NK-92 treated with Interleukin-12 subunit alpha and Interleukin-12 subunit beta, amount 100 ng/mL, for 24 hours (cell line): Measurements from ENCODE around the gene CNTN5.

Experiments used
- DNase-seq: peaks from one replicate; lab custom pipeline; 2025; lab: John Stamatoyannopoulos, UW

The CNTN5 gene

GRCh38 chr11:100095809-100096208, 1075.1 kb downstream of the CNTN5 start:
- DNase-seq: no peak

- DNase-seq: no peak
Observed at GRCh38 chr11:100098560-100098959, 1077.8 kb downstream of the CNTN5 start.

- no peak for DNase-seq
Observed at GRCh38 chr11:100105255-100105981, 1084.7 kb downstream of the CNTN5 start.

- DNase-seq: no peak
Observed at GRCh38 chr11:100105982-100106358, 1085.2 kb downstream of the CNTN5 start.

- no peak for DNase-seq
Observed at GRCh38 chr11:100119176-100119575, 1098.4 kb downstream of the CNTN5 start.

- DNase-seq: no peak
Observed at GRCh38 chr11:100133114-100133513, 1112.4 kb downstream of the CNTN5 start.

GRCh38 chr11:100141201-100141600, 1120.5 kb downstream of the CNTN5 start:
- DNase-seq: no peak

- DNase-seq: no peak
Observed at GRCh38 chr11:100151944-100152343, 1131.2 kb downstream of the CNTN5 start.

- DNase-seq: no peak
Observed at GRCh38 chr11:100152766-100153165, 1132.0 kb downstream of the CNTN5 start.

- DNase-seq: no peak
Observed at GRCh38 chr11:100163471-100163870, 1142.7 kb downstream of the CNTN5 start.

- DNase-seq: no peak
Observed at GRCh38 chr11:100174881-100175280, 1154.1 kb downstream of the CNTN5 start.

GRCh38 chr11:100176456-100176855, 1155.7 kb downstream of the CNTN5 start:
- DNase-seq: no peak

GRCh38 chr11:100177651-100178050, 1156.9 kb downstream of the CNTN5 start:
- no peak for DNase-seq

GRCh38 chr11:100182350-100182749, 1161.6 kb downstream of the CNTN5 start:
- DNase-seq: no peak

- DNase-seq: no peak
Observed at GRCh38 chr11:100182927-100183326, 1162.2 kb downstream of the CNTN5 start.

GRCh38 chr11:100185588-100185987, 1164.8 kb downstream of the CNTN5 start:
- DNase-seq: no peak

- no peak for DNase-seq
Observed at GRCh38 chr11:100188137-100188783, 1167.5 kb downstream of the CNTN5 start.

- DNase-seq: no peak
Observed at GRCh38 chr11:100190395-100190794, 1169.6 kb downstream of the CNTN5 start.

GRCh38 chr11:100192181-100192580, 1171.4 kb downstream of the CNTN5 start:
- no peak for DNase-seq

- DNase-seq: no peak
Observed at GRCh38 chr11:100203789-100204188, 1183.0 kb downstream of the CNTN5 start.

- no peak for DNase-seq
Observed at GRCh38 chr11:100205926-100206325, 1185.2 kb downstream of the CNTN5 start.

- no peak for DNase-seq
Observed at GRCh38 chr11:100208207-100208606, 1187.5 kb downstream of the CNTN5 start.

GRCh38 chr11:100214791-100215190, 1194.0 kb downstream of the CNTN5 start:
- no peak for DNase-seq

GRCh38 chr11:100220801-100221200, 1200.1 kb downstream of the CNTN5 start:
- DNase-seq: no peak
